Inflammatory macrophage treated with lipopolysaccharide for 1 hour (primary cell): ENCODE results near the gene TMEM190.
A peak's percentile ranks its signal among the peaks of the same experiment; 100 is the strongest.

Experiments used
- DNase-seq, 2 donors: peaks; one replicate each; pipeline ENCODE4 v3.0.0-alpha.2; 2020 to 2022

TMEM190 gene

GRCh38 chr19:55352040-55352439 is 24.6 kb upstream of the TMEM190 start:
- DNase-seq = no peak

GRCh38 chr19:55352549-55353145 is 24.0 kb upstream of the TMEM190 start:
- DNase-seq = no peak

DNA sequence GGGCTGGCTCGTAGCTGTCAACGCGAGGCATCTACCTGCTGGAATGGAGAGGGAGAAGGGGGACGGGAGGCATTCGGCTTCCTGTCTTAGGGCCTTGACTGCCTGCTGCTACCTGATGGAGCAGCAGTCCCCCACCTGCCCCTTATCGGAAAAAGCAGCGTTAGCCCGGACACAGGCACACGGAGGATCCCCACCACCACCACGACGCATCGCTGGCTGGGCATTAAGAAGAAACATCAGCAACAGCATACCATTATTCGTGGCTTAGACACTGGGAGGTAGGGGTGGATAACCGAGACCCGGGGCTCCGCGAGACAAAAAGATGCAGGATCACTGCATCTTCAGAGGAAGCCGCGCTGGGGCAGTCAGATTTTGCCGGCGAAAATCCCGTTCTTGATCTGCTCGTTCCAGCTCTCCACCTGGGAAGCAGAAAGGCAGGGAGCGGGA is 23.2 kb upstream of the TMEM190 start:
- no peak for DNase-seq

GRCh38 chr19:55353803-55354697 is 22.6 kb upstream of the TMEM190 start:
- DNase-seq = peak; percentile 20 to 81

- DNase-seq = no peak
These were observed 21.9 kb upstream of the TMEM190 start, which contains the start of gene COX6B2 for GRCh38 chr19:55354698-55355212. Gene COX6B2, minus strand, starts transcription at chr19:55354719. Its CDS starts 198 bp downstream, at chr19:55354521.

- DNase-seq = no peak
These were observed 21.3 kb upstream of the TMEM190 start for GRCh38 chr19:55355213-55355821.

- DNase-seq = no peak
These were observed 18.1 kb upstream of the TMEM190 start for GRCh38 chr19:55358493-55358892.

DNA sequence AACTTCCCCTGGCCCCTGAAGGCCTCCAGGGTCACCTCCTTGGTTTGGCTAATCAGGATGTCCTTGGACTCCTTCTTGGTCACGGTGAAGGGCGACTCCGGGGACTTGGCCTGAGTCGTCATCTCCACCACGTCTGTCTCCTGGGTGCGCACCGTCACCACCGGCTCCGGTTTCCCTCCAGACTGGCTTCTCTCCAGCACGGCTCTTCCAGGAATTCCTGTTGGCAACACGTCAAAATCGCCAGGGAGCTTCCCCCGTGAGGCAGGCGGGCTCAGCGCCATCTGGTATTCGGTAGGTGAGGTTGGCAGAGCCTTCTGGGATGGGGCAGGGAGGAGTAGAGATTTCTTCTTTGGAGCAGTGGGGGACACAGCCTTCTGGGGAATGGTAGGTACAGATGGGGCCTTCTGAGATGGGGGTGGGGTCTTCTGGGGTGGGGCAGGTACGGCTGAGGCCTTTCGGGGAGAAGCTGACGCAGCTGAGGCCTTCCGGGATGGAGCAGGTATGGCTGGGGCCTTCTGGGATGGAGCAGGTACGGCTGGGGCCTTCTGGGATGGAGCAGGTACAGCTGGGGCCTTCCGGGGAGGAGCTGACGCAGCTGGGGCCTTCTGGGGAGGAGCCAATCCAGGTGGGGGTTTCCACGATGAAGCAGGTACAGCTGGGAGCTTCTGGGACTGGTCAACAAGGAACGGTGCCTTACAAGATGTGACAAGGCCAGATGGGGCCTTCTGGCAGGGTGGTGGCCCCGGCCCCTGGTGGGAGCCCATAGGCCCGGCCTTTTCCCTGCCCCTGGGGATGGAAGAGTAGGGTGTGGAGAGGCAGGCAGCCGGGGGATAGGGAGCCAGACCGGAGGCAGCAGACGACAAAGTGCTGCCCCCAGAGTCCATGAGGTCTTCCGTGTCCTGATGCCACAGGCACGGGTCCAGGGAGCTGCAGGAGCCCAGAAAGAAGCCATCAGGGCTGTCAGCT is 17.4 kb upstream of the TMEM190 start:
- no peak for DNase-seq

DNA sequence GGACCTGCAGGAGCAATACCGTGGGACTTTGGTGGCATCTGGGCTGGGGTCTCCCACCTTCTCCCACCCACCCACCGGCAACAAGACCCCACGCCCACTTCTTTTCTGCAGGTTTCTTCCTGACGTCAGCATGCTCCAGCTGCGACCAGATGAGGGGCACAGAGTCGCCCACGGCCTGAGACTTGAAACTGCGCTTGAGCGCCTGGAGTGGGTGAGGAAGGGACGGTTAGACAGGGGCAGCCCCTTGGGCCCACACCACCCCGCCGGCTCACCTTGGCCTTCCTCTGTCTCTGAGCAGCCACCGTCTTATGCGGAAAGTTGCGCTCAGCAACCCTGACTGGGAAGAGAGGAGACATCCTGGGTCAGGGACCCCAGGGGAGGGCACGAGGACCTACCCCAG is 15.7 kb upstream of the TMEM190 start:
- no peak for DNase-seq

GRCh38 chr19:55362174-55362989 is 14.2 kb upstream of the TMEM190 start:
- no peak for DNase-seq

- DNase-seq = no peak
These were observed 13.5 kb upstream of the TMEM190 start, which contains the start of gene GARIN5B for GRCh38 chr19:55362990-55363716. Gene GARIN5B, minus strand, starts transcription at chr19:55363260. Its CDS starts 194 bp downstream, at chr19:55363066.

DNA sequence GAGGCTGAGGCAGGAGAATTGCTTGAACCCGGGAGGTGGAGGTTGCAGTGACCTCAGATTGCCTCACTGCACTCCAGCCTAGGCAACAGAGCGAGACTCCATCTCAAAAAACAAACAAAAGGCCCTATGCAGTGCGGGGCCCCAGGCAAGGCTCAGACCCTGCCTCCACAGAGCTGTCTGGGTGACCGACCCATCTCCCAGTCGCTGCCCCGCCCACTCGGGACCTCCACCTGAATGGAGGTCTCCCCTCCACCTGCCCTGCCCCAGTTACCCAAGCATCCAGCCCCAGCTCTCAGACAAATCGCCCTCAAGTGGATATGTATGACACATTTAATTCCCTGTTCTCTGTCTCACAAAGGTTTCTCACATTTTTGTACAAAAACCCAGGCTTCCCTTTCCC is 11.4 kb upstream of the TMEM190 start:
- DNase-seq = no peak

DNA sequence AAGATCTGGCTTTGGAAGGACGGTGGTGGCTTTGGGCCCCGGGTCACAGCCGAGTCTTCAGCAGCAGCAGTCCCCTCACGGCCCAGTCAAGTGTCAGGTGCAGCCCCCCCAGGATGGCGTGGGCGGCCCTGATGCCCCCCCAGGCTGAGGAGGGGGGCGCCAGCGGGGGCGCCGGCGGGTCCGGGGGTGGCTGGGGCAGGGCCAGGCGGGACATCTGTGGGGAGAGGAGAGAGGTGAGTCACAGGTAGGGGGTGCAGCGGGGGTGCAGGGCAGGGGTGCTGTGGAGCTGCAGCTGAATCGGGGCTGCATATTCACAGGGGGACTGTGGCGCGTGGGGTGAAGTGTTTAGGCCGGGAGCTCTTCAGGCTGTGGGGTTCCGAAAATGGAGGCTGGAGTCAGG is 10.7 kb upstream of the TMEM190 start:
- DNase-seq = no peak

DNA sequence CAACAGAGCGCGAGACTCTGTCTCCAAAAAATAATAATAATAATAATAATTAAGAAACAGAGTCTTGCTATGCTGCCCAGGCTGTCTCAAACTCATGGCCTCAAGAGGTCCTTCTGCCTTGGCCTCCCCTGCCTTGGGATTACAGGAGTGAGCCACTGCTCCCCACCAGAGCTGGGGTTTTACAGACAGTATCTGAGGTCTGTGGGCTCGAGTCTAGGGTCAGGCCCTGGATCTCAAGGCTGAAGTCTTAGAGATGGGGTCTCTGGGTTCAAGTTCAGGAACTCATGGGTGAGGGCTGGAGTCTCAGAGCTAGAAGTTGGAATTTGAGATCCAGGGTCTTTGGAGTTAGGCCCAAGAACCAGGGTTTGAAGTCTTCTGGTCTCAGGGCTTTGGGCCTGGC is 9.8 kb upstream of the TMEM190 start:
- no peak for DNase-seq

DNA sequence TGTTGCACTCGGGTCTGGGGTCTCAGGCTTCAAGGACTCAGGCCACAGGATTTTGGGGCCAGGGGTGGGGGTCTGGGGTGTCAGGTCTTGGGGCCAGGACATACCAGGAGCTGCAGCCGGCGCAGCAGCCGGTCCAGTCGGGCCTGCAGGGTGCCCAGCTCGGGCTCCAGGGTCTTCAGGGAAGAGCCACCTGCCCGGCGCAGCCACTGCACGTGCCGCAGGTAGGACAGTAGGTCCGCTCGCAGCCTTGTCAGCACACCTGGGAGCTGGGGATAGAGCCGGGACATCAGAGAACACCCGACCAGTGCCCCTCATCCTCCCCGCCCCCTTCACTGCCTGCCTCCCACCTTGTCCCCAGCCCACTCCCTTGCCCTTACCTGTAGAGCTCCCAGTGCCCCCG is 8.5 kb upstream of the TMEM190 start:
- DNase-seq = no peak

DNA sequence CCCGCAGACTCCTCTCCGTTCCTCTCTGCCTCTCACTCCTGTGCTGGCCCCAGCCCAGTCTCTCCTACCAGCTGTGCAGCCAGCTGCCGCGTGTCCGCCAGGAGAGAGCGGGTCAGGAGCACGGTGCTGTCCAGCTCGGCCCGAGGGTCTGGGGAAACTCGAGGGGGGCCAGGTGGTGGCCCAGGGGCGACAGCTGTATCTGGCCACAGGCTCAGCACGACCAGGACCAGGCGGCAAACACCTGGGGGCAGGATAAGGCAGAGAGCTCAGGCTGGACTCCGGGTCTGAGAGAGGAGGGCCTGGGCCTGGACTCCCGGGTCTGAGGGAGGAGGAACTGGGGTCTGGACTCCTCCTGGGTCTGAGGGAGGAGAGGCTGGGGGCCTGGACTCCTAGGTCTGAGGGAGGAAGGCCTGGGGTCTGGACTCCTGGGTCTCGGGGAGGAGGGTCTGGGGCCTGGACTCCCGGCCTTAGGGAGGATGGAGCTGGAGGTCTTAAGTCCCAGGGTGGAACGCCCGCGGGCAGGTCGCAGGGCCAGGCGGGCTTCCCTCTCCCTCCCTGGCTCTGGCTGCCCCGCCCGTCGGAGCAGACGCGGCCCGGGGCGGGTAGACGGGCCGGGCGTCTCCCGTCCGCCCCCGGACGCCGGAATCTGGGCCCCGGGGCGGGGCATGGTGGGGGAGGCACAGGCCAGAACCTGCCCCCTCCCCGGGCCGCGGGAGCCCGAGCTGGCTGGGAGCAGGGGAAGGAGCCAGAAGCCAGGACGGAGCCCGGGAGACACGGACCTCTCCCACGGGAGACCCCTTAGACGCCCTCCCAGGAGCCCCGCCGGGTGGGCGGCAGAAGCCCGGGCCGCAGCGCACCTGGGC is 7.7 kb upstream of the TMEM190 start:
- peak; percentile 33 to 60 for DNase-seq

- DNase-seq = no peak
These were observed 6.8 kb upstream of the TMEM190 start for GRCh38 chr19:55369653-55370304.

GRCh38 chr19:55370305-55370988 is 6.2 kb upstream of the TMEM190 start, which contains the start of gene IL11:
Gene IL11, minus strand, starts transcription at chr19:55370463. Its CDS starts 153 bp downstream, at chr19:55370310.
- no peak for DNase-seq
